RWPE1 (cell line): Measurements from ENCODE around the gene ARHGEF12.
A peak's percentile ranks its signal among the peaks of the same experiment; 100 is the strongest.

Source experiments
- CTCF ChIA-PET: fragments of 350-600 bp; sonication (Branson Sonifier 250); formaldehyde crosslinking; extraction: SDS; loops from one replicate; lab custom pipeline; 2021; lab: Yijun Ruan, JAX
- POLR2A ChIA-PET: fragments of 400-600 bp; formaldehyde crosslinking; extraction: SDS; loops from one replicate; lab custom pipeline; 2020; ENCODE audit warnings: antibody characterized with exemption; ENCODE audit not compliant: low non-redundant PET; lab: Yijun Ruan, JAX
- DNase-seq: peaks from one replicate; pipeline ENCODE4 v3.0.0; 2012; ENCODE audit warnings: low spot score
- H3K27ac ChIP-seq: fragments of 450-650 bp; 2 replicates; pipeline ENCODE4 v1.5.1; 2017
- TF ChIP-seq, protein P1 (sequence below): fragments of 450-650 bp; conservative IDR thresholded peaks from 2 replicates; pipeline ENCODE4 v1.5.1; 2017; ENCODE audit warnings: low read depth, mild to moderate bottlenecking

ARHGEF12 gene

DNA sequence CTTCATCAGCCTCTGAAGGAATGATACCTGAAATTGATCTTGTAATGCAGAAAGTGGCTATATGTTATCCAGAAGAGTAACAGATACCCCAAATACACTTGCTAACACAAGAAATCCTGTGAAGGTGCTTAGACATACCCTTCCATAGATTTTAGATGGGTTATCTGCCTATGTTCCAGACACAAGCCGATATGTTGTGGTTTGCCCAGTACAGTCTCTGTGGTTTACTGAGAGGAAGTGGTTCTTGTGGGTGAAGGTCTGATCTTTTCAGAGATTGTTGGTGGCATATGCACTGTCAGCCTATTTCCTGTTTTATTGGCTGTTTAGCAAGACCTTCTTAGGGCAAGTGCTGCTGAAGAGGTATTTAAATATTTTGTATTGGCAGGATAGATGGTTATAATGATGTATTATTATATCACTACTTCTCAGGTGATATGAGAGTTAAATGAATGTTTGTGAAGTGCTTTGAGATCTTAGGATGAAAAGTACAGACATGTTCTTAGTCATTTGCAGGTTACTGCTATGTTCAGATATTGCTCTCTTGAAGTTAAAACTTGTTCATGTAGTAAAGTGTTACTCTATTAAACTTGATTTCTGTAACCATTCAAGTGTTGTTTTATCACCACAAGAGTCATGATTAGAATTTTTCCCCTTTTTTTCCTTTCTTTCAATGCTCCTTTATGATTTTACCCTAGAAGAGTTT lies 8.2 kb downstream of the ARHGEF12 start:
- ChIA-PET CTCF (no interaction called here), POLR2A (no interaction called here)
- TF ChIP-seq, protein P1, sequence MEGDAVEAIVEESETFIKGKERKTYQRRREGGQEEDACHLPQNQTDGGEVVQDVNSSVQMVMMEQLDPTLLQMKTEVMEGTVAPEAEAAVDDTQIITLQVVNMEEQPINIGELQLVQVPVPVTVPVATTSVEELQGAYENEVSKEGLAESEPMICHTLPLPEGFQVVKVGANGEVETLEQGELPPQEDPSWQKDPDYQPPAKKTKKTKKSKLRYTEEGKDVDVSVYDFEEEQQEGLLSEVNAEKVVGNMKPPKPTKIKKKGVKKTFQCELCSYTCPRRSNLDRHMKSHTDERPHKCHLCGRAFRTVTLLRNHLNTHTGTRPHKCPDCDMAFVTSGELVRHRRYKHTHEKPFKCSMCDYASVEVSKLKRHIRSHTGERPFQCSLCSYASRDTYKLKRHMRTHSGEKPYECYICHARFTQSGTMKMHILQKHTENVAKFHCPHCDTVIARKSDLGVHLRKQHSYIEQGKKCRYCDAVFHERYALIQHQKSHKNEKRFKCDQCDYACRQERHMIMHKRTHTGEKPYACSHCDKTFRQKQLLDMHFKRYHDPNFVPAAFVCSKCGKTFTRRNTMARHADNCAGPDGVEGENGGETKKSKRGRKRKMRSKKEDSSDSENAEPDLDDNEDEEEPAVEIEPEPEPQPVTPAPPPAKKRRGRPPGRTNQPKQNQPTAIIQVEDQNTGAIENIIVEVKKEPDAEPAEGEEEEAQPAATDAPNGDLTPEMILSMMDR, result no peak
- H3K27ac ChIP-seq, result peak overlapping the region; percentile 34; the same call in 1 of the 2 replicates
- DNase-seq, result no peak

DNA sequence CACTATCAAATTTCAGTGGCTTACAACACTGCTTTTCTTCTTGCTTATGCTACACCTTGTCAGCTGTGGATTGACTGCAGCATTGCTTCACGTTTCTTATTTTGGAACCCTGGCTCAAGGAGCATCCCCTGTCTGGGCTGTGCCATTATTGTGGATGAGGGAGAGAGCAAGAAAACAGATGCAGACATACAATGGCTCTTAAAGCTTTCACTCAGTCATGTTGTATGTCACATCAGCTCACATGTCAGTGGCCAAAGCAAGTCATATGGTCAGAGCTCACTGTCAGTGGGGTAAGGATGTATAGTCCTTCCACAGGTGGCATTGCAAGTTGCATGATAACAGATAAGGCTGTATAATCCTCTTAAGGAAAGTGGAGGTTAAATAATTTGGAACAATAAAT lies 10.0 kb downstream of the ARHGEF12 start:
- ChIA-PET CTCF (no interaction called here), POLR2A (interaction anchor here (0.6 kb wide), 1 partner anchor 914 kb away, joined by 6 read pairs; no protein-coding TSS in a partner anchor)
- DNase-seq, result no peak
- TF ChIP-seq, protein P1, result no peak
- H3K27ac ChIP-seq, result no peak overlapping the region

DNA sequence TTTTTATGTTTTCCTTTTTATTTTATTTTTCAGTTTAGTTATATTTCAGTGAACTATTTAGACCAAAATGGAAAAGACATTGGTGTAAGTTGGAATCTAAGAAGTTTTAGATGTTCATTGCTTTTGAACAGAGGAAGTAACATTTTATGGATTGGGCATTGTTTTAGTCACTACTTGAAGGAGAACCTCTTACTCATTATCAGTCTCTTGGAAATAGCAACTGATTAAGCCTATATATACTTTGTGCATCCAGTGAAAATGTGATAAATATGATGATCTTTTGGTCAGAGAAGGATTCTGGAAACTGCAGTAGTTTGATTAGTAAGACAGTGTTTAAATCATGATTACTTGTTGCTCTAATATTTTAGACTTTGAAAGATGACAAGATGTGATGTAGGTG lies 14.4 kb downstream of the ARHGEF12 start:
- POLR2A ChIA-PET, result no interaction called here
- no peak for DNase-seq
- TF ChIP-seq, protein P1, result no peak
- CTCF ChIA-PET, result no interaction called here
- no peak overlapping the region for H3K27ac ChIP-seq

DNA sequence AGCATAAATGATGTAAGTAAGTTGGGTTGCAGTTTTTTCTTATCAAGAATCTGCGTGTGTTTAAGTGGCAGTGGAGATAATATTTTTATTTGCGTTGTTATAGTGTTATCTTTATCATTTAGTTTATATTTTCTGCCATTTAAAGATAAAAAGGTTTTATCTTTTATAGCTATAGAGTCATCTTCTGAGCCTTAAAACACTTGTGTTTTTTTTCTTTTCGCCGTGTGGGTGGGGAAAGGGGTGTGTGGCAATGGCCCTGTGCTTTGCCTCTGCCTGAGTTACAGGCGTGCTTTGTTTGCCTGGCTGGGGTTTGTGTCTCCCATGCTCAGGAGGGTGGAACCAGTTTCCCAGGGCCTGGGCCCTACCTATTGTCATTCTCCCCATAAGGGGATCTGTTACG lies 16.2 kb downstream of the ARHGEF12 start:
- DNase-seq, result no peak
- CTCF ChIA-PET, result no interaction called here
- no peak overlapping the region for H3K27ac ChIP-seq
- POLR2A ChIA-PET, result no interaction called here
- TF ChIP-seq, protein P1, result no peak

DNA sequence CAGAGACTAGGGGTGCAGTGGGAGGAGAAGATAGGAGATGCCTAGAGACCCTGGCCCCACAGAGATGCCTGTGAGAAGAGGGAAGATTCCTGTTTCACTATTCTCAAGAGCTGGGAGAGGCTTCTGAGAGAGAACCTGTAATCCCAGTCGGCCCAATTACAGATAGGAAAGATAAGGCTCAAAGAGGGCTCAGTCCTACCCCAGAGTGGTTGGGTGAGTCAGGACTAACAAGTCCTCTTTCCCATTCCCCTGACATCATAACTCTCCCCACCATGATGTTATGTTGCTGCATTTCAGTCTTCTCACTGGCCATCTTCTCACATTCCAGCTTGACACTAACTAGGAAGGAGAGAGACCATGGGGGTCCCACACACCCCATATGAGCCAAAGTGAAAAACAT lies 17.9 kb downstream of the ARHGEF12 start:
- POLR2A ChIA-PET, result no interaction called here
- CTCF ChIA-PET, result no interaction called here
- H3K27ac ChIP-seq, result no peak overlapping the region
- TF ChIP-seq, protein P1, result no peak
- DNase-seq, result no peak

DNA sequence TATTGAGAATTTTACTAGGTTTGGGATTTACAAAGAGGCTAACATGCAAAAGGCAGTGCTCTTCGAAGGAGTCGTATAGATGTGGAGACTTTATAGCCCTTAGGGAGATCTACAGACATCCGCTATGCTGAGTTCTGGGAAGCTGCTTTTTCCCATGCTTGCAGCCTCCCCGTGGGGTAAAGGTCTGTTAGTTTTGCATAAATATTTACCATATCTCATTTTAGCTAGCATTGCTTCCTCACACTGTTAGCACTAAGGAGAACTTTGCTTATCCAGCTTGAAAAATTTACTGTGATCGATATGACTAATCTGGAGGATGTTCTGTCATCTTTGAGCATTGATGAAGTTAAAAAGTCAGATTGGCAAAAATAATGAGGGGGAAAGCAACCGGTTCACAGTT lies 18.6 kb downstream of the ARHGEF12 start:
- CTCF ChIA-PET, result no interaction called here
- DNase-seq, result no peak
- POLR2A ChIA-PET, result no interaction called here
- no peak overlapping the region for H3K27ac ChIP-seq
- TF ChIP-seq, protein P1, result no peak
